GM12872 (cell line): Measurements from ENCODE around the gene MRTFA.

Experiments used
- TF ChIP-seq, protein P1 (sequence below): IDR thresholded peaks from 3 replicates; pipeline ENCODE4 v1.5.1; 2011; ENCODE audit warnings: low read depth, mild to moderate bottlenecking, low read length, moderate library complexity; ENCODE audit not compliant: insufficient read depth

MRTFA gene

GRCh38 chr22:40408718-40409612 is 227.6 kb downstream of the MRTFA start:
- TF ChIP-seq, protein P1, sequence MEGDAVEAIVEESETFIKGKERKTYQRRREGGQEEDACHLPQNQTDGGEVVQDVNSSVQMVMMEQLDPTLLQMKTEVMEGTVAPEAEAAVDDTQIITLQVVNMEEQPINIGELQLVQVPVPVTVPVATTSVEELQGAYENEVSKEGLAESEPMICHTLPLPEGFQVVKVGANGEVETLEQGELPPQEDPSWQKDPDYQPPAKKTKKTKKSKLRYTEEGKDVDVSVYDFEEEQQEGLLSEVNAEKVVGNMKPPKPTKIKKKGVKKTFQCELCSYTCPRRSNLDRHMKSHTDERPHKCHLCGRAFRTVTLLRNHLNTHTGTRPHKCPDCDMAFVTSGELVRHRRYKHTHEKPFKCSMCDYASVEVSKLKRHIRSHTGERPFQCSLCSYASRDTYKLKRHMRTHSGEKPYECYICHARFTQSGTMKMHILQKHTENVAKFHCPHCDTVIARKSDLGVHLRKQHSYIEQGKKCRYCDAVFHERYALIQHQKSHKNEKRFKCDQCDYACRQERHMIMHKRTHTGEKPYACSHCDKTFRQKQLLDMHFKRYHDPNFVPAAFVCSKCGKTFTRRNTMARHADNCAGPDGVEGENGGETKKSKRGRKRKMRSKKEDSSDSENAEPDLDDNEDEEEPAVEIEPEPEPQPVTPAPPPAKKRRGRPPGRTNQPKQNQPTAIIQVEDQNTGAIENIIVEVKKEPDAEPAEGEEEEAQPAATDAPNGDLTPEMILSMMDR = no peak

- TF ChIP-seq, protein P1 = no peak
Measured at GRCh38 chr22:40407831-40408717, 228.4 kb downstream of the MRTFA start.

GRCh38 chr22:40407021-40407761 is 229.3 kb downstream of the MRTFA start:
- TF ChIP-seq, protein P1 = no peak

DNA sequence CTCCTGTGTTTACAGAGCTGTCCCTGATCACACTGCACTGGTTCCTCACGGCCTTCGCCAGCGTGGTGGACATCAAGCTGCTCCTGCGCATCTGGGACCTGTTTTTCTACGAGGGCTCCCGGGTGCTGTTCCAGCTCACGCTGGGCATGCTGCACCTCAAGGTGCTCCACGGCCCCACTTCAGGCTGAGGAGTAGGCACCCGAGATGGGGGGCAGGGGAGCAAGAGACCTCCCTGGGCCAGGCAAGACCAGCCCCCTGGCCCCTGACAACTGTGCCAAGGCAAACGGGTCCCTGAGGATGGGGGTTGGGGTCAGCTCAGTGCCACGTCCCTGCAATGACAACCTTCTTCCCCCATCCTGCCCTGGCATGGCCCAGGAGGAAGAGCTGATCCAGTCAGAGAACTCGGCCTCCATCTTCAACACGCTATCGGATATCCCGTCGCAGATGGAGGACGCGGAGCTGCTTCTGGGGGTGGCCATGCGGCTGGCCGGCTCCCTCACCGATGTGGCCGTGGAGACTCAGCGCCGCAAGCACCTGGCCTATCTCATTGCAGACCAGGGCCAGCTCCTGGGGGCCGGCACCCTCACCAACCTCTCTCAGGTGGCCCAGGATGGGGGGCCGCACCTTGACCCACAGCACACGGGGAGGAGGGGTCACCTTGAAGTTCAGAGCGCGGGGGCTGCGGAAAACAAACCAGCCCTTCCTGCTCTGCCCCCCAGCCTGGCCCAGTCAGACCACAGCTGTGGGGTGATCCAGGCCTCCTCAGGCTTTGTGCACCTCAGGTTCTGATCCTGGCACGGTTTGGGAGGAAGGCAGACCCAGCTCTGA is 230.2 kb downstream of the MRTFA start:
- TF ChIP-seq, protein P1 = no peak

- TF ChIP-seq, protein P1 = no peak
Measured at GRCh38 chr22:40405178-40406062, 231.1 kb downstream of the MRTFA start.
